Activated CD4-positive, alpha-beta T cell treated with anti-CD3 and anti-CD28 coated beads, Interleukin-2, amount 10 ng/mL, durations not matched to agents 24 days and 14 days (primary cell): ENCODE results near the gene PHACTR3. TPM values are rescaled to one million over a fixed set of nuclear protein-coding genes. Genes with fewer than 3 reads are reported as not detected.
"Not testable (repeated sequence)": the region's sequence is repeated elsewhere in the genome, so short reads cannot be mapped to it uniquely, and the experiment has no call there.

Experiments
- DNase-seq: peaks from one replicate; pipeline ENCODE4 v3.0.0; 2022
- H3K27ac Mint-ChIP-seq: one replicate; pipeline ENCODE4 v1.8.0; 2022; ENCODE audit warnings: mild to moderate bottlenecking, mixed read lengths
- H3K27me3 Mint-ChIP-seq: one replicate; pipeline ENCODE4 v1.8.0; 2022; ENCODE audit warnings: mixed read lengths
- H3K36me3 Mint-ChIP-seq: one replicate; pipeline ENCODE4 v1.8.0; 2022; ENCODE audit warnings: low read depth, mild to moderate bottlenecking, mixed read lengths
- H3K4me1 Mint-ChIP-seq: one replicate; pipeline ENCODE4 v1.8.0; 2021; ENCODE audit warnings: mixed read lengths
- H3K4me3 Mint-ChIP-seq: one replicate; pipeline ENCODE4 v1.8.0; 2022; ENCODE audit warnings: mild to moderate bottlenecking, moderate library complexity, mixed read lengths
- H3K9me3 Mint-ChIP-seq: one replicate; pipeline ENCODE4 v1.8.0; 2021; ENCODE audit warnings: mixed read lengths
- intact Hi-C: fragments of 100-400 bp; cut with micrococcal nuclease; formaldehyde crosslinking; loops from one replicate; pipeline ENCODE4 v1.15.1; 2023
- total RNA-seq: library from RNA; stranded (reverse); gene quantifications from 2 replicates; pipeline ENCODE4 v1.2.3, GENCODE V29; 2022

PHACTR3 gene
- not detected in 2 replicates for total RNA-seq

DNA sequence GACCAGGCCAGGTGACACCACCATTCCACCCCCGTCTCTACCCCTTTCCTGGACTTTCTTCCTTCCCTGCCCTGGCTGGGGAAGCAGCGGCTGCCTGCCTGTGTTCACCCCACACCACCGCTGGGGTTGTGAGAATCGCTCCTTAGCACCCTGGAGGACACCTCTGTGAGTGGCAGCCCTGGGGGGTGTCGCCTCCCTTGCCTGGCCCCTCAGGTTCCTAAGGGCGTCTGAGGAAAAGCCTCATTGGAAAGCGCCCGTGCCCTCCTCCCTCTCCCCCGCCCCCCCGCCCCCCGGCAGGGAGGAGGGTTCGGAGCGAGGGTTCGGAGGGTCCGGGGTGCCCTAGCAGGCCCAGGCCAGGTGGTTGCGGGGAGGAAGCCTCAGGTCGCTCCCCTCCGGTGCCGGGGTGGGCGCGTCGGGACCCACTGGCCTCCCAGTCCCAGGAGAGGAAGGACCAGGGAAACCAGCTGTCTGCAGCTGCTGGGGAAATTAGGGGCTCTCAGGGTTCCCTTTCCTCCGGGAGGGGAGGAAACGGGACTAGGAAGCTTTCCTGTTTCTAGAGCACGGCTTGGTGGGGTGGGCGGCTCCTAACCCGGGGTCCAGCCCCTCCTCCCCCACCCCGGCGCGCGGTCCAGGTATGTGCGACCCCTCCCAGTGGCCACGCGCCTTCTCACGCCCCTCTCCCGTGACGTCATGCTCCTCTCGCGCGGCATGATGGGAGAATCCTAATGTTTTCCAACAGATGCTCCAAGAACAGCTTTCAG, at the start of gene PHACTR3:
Gene PHACTR3 (plus strand): TSS at position 760 of the 761 bp plus-strand sequence. CDS start 475 bp downstream, outside the sequence.
- DNase-seq, result no peak
- Mint-ChIP-seq H3K4me3 (no peak within 1 kb of the TSS), H3K9me3 (no peaks in the 10 kb centered on the region), H3K27ac (no peak within 1 kb of the TSS), H3K27me3 (peaks cover 49% of the 10 kb centered on the region), H3K4me1 (no peaks in the 10 kb centered on the region), H3K36me3 (no peaks in the 10 kb centered on the region)
- intact Hi-C loops, result no loop called here

DNA sequence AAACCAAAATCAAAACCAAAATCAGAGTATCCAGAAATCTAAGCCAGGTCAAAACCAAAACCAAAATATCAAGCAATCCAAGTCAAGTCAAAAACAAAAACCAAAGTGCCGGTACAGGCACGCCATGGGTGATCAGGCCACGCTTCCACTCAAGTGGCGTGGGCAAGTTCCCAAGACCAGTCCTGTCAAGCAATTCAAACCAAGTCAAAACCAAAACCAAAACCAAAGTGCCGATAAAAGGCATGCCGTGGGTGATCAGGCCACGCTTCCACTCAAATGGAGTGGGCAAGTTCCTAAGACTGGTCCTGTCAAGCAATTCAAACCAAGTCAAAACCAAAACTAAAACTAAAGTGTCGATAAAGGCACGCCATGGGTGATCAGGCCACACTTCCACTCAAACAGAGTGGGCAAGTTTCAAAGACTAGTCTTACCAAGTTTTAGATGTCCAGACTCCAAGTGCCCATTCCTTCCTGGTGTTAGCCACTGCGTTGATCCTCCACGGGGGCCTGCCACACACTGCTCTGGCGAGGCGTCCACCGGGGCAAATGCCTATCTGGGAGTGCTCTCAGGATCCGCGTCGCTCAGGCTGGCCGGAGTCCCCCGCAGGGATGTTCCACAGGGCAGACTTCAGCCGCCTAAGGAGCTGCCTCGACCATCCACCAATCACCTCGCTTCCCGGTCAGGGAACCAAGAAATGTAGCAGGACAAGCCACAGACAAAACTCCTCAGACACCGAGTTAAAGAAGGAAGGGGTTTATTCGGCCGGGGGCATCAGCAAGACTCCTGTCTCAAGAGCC, 46.4 kb upstream of the PHACTR3 start:
- H3K36me3 Mint-ChIP-seq, H3K27me3 Mint-ChIP-seq, H3K4me1 Mint-ChIP-seq, DNase-seq, intact Hi-C loops, H3K4me3 Mint-ChIP-seq, H3K9me3 Mint-ChIP-seq, H3K27ac Mint-ChIP-seq: not testable (repeated sequence)

DNA sequence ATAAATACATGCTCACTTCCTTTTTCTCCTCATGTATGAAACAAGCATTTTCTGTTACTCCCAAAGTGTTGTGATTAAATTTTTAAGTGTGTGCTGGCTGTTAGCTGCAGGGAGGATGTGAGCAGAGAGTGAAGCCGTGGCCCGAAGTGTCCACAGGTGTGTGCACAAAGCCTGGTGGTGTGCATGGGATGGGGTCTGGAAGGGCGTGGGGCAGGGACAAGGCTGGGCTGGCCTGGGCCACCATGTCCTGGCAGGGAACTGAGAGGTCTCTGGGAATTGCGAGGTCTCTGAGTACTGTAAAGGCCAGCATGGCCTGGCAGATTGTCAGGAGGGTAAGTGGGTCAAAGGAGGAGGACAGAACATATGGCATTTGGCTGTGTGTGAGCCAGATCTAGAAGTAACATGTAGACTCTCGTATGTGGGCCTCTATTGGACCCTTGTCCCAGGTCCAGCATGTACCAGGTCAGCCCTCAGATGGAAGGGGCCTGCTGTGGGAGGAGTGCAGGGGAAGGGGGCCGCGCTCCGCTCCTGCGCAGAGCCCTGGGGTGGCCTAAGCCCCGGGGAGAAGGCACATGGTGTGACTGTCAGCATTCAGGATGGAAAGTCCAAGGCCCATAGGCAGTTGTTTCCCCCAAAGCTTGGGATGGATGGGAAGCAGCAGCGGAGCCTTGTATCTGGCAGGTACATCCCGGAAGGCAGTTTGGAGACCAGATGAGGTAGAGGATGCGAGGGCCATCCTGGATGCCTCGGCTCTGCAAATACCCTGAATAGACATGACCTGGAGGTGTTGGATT, 45.1 kb upstream of the PHACTR3 start:
- Mint-ChIP-seq H3K36me3 (no peaks in the 10 kb centered on the region), H3K4me3 (no peak overlapping the region), H3K27ac (no peak overlapping the region), H3K4me1 (no peaks in the 10 kb centered on the region), H3K9me3 (no peaks in the 10 kb centered on the region), H3K27me3 (peaks cover 8% of the 10 kb centered on the region)
- no peak for DNase-seq
- intact Hi-C loops, result no loop called here

DNA sequence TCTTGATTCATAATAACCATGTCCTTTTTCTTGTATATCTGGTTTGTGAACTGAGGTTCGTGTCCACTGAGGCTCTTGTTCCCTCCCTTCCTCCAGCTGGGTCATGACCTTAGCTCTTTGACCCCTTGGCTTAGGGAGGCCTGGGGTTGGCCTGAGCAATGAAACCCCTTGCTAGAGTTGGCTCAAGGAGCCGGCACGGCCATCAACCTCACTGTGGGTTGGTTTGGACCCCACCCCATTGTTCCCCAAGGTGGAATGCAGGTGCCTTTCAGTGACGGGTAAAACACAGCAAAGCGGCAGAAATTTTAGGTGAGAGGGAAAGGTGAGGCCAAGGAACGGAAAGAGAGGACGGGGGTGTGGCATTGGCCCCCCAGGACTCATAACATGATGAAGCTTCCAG, 44.5 kb upstream of the PHACTR3 start:
- no peak overlapping the region for H3K27ac Mint-ChIP-seq
- peaks cover 8% of the 10 kb centered on the region for H3K27me3 Mint-ChIP-seq
- H3K36me3 Mint-ChIP-seq, result no peaks in the 10 kb centered on the region
- H3K9me3 Mint-ChIP-seq, result no peaks in the 10 kb centered on the region
- intact Hi-C loops, result no loop called here
- DNase-seq, result no peak
- H3K4me1 Mint-ChIP-seq, result no peaks in the 10 kb centered on the region
- no peak overlapping the region for H3K4me3 Mint-ChIP-seq

DNA sequence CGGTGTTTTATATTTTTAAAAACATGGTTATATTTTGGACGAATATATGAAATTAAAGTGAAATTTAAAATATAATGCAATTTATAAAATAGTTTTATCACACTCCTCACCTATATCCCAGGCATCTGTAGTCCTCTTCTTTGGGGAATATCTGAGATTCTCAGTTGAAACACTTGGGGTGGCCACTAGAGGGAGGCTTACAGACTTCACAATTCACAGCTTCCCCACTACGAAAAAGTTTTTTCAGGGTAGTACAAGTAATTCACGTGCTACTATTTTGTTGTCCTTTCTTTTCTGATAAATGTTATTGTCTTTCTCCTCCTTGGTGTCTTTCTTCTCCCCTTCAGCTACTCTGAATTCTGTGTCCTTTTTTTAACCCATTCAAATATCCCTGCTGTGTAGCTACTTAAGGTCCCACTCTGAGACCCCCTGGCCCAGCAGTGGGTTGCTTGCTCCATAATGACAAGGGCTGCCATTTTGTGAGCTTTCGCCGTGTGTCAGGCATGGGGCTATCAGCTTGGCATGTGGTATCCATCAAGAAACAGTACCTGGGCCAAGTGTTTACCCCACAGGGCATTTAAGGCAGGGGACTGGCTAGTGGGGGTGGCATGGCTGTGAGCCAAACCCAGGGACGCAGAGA, 43.6 kb upstream of the PHACTR3 start:
- no peaks in the 10 kb centered on the region for H3K36me3 Mint-ChIP-seq
- DNase-seq, result no peak
- no peak overlapping the region for H3K27ac Mint-ChIP-seq

DNA sequence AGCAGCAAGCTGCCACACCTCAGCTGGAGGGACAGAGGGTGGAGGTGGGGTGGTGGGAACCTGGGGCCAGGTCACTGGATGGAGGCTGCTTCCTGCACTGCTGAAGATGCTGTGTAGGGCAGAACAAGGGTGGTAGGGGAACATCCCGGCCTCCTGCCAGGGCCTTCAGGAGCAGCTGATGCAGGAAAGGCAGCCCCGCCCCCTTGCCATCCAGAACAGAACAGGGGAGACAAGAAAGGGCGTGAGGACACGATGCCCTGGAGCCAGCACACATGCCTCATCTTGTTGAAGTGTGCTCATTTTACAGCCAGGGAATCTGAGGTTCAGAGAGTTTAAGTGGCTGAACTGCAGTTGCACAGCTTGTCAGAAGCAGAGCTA, 43.1 kb upstream of the PHACTR3 start:
- no peaks in the 10 kb centered on the region for H3K4me1 Mint-ChIP-seq
- intact Hi-C loops, result no loop called here

More for the DNA sequence above, 43.6 kb upstream of the PHACTR3 start:
- Mint-ChIP-seq H3K27me3 (peaks cover 7% of the 10 kb centered on the region), H3K9me3 (no peaks in the 10 kb centered on the region), H3K4me1 (no peaks in the 10 kb centered on the region), H3K4me3 (no peak overlapping the region)
- intact Hi-C loops, result no loop called here

DNA sequence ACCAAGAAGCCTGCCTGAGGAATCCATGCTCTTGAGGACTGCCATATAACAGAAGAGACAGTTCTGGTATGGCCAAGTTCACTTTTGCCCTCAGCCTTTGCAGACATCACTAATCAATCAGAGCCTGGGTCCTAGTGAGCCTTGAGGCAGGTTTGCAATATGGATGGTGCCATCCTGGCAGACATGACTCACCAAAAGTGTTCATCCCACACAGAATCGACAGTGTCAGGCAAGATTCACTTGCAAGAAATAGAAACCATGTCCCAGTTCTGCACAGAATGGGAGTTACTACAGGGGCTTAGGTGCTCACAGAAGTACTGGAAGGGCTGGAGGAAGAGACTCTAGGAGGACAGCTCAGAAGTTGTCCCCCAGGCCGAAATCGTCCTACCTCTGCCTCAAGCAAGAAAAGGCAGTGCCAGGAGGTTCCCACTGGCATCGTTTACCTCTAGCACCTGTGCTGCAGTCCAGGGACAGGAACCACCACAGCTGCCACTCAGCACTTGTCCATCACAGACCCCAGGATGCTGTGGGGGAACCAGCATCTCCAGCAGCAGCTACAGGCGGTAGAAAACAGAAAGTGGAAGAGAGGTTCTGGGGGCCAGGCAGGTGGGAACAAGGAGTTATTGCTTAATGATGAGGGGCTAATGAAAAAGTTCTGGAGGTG, 42.6 kb upstream of the PHACTR3 start:
- no peaks in the 10 kb centered on the region for H3K9me3 Mint-ChIP-seq
- DNase-seq, result no peak
- intact Hi-C loops, result no loop called here
- no peak overlapping the region for H3K4me3 Mint-ChIP-seq
- no peaks in the 10 kb centered on the region for H3K4me1 Mint-ChIP-seq
- no peak overlapping the region for H3K27ac Mint-ChIP-seq
- H3K36me3 Mint-ChIP-seq, result no peaks in the 10 kb centered on the region
- peaks cover 3% of the 10 kb centered on the region for H3K27me3 Mint-ChIP-seq

More for the DNA sequence above, 43.1 kb upstream of the PHACTR3 start:
- Mint-ChIP-seq H3K27ac (no peak overlapping the region), H3K36me3 (no peaks in the 10 kb centered on the region), H3K9me3 (no peaks in the 10 kb centered on the region), H3K4me3 (no peak overlapping the region), H3K27me3 (peaks cover 3% of the 10 kb centered on the region)
- DNase-seq, result no peak

DNA sequence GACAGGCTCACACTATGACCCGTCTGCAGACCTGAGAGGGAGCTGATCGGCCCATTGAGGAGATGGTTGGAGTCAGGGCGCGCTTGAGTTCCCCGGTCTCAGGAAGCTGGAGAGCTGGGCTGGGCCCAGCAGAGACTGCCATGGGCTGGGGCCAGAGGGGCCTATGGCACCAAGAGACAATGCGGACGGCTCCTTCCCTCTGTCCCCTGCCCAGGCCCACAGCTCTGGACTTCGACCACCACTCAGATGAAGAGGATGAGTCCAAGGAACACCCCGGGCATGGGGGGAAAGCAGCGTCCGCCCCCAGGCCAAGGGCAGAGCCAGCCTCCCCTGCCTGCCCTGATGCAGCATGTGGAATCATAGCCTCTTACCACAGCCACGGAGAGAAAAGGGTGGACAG, 40.2 kb upstream of the PHACTR3 start:
- Mint-ChIP-seq H3K4me1 (no peaks in the 10 kb centered on the region), H3K9me3 (no peaks in the 10 kb centered on the region), H3K36me3 (no peaks in the 10 kb centered on the region), H3K27ac (no peak overlapping the region), H3K27me3 (no peaks in the 10 kb centered on the region), H3K4me3 (no peak overlapping the region)
- DNase-seq, result no peak
- intact Hi-C loops, result no loop called here

DNA sequence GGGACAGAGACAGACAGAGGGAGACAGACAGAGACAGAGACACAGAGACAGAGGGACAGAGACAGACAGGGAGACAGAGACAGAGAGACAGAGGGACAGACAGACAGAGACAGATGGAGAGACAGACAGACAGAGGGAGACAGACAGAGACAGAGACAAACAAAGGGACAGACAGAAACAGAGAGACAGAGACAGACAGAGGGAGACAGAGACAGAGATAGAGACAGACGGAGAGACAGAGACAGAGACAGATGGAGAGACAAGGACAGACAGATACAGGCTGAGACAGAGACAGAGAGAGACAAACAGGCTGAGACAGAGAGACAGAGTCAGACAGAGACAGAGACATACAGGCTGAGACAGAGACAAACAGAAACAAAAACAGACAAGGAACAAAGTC, 39.4 kb upstream of the PHACTR3 start:
- H3K9me3 Mint-ChIP-seq, result no peaks in the 10 kb centered on the region
- no peaks in the 10 kb centered on the region for H3K4me1 Mint-ChIP-seq
- no peak overlapping the region for H3K27ac Mint-ChIP-seq
- H3K36me3 Mint-ChIP-seq, result no peaks in the 10 kb centered on the region
- DNase-seq, result no peak
- intact Hi-C loops, result no loop called here
- H3K4me3 Mint-ChIP-seq, result no peak overlapping the region
- H3K27me3 Mint-ChIP-seq, result no peaks in the 10 kb centered on the region

DNA sequence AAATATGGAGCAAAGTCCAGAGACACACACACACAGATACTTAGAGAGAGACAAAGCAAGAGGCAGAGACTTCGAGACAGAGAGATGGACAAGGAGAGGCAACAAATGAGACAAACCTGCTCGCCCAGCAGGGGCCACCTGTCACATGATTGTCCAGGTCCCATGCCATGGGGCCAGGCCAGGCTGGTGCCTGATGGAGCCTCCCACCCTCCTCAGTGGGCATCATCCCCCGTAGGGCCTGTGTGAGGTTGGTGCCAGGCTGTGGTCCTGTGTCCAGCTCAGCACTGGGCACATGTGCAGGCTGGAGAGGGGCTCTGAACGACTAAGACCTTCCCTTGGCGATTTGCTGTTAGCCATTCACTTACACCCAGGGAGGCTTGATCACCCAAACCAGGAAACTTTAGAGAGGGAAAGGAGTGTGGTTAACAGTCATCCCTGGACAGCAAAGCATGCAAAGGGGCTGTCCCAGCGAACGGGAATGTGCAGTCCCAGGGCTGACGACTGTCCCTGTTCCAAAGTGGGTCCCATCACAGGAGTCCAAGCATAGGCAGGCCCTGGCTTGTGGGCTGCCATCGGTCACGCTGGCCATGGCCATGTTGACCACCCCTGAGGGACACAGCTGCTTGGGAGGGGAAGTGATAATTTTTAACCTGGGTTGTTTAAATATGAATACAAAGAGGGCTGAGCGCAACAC, 38.4 kb upstream of the PHACTR3 start:
- H3K9me3 Mint-ChIP-seq, result no peaks in the 10 kb centered on the region
- H3K4me3 Mint-ChIP-seq, result no peak overlapping the region
- no peaks in the 10 kb centered on the region for H3K27me3 Mint-ChIP-seq
- intact Hi-C loops, result no loop called here
- no peak overlapping the region for H3K27ac Mint-ChIP-seq
- no peaks in the 10 kb centered on the region for H3K36me3 Mint-ChIP-seq
- no peaks in the 10 kb centered on the region for H3K4me1 Mint-ChIP-seq
- DNase-seq, result no peak

DNA sequence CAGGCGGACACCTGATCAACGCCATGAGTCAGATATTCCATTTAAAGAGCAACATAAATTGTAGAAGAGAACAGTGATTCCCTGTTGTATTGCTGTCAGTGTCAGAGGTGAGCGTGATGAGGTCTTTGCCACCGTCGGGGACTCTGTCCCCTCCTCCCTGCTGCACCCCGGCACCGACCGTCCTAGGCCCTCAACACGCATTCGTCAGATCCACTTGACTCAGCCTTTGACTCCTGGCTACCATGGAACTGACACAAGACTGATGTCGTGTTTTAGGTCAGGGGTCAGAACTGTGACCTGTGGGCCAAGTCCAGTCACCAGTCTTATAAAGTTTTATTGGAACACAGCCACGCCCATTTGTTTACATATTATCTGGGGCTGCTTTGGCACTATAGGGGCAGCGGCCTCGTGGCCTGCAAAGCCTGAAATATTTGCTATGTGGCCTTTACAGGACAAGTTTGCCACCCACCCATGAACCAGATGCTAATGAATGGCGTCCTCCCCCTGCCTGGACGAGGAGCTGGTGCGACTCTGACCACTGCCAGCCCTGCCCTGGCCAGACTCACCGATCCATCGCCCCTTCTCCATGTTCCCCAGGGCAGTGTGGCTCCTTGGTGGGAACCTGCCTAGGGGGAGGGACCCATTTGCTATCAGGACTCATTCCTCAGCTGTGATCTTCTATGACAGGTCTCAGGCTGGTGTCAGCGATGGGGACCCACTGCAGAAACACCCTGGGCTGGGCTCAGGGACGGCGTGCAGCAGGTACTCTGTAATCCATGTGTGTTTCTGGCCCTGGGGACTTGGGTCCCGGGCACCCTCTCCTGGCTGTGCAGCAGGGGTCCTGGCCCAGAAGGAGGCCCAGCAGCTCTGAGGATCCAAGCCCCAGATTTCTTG, 37.5 kb upstream of the PHACTR3 start:
- Mint-ChIP-seq H3K4me1 (no peaks in the 10 kb centered on the region), H3K9me3 (no peaks in the 10 kb centered on the region), H3K36me3 (no peaks in the 10 kb centered on the region), H3K27me3 (no peaks in the 10 kb centered on the region), H3K27ac (no peak overlapping the region), H3K4me3 (no peak overlapping the region)
- intact Hi-C loops, result no loop called here
- DNase-seq, result no peak
